ENCODE measurements around the gene MLF1.

Gene MLF1

GRCh38 chr3:158590223-158590622 lies 19.2 kb downstream of the MLF1 start:
- peak; percentile 85 to 87 for DNase-seq

GRCh38 chr3:158600787-158601186 lies 29.8 kb downstream of the MLF1 start:
- no peak for DNase-seq

- no peak for DNase-seq
These were observed 31.2 kb downstream of the MLF1 start for GRCh38 chr3:158602227-158602626.

GRCh38 chr3:158617982-158618875 lies 47.2 kb downstream of the MLF1 start:
- no peak for DNase-seq

GRCh38 chr3:158625881-158626280 lies 54.9 kb downstream of the MLF1 start:
- no peak for DNase-seq

- DNase-seq = no peak
These were observed 61.0 kb downstream of the MLF1 start for GRCh38 chr3:158631981-158632380.

GRCh38 chr3:158640646-158641045 lies 69.7 kb downstream of the MLF1 start:
- no peak for DNase-seq

- DNase-seq = no peak
These were observed 71.0 kb downstream of the MLF1 start for GRCh38 chr3:158642005-158642404.

GRCh38 chr3:158642474-158643210 lies 71.6 kb downstream of the MLF1 start:
- no peak for DNase-seq

- peak; percentile 96 to 97 for DNase-seq
These were observed 73.4 kb downstream of the MLF1 start, which contains the start of gene GFM1 for GRCh38 chr3:158644345-158644908. Gene GFM1, plus strand, starts transcription at chr3:158644527. Its CDS starts 108 bp downstream, at chr3:158644635.

- peak; percentile 65 to 74 for DNase-seq
These were observed 78.8 kb downstream of the MLF1 start for GRCh38 chr3:158649791-158650190.

GRCh38 chr3:158651192-158651591 lies 80.2 kb downstream of the MLF1 start:
- DNase-seq = no peak

- DNase-seq = no peak
These were observed 81.5 kb downstream of the MLF1 start for GRCh38 chr3:158652463-158652862.

Data from NCI-H526 (cell line).